IMR-90 (cell line): Measurements from ENCODE around the gene SLC4A2. TPM values are rescaled to one million over a fixed set of nuclear protein-coding genes. Genes with fewer than 3 reads are reported as not detected.

ENCODE experiments used
- ATAC-seq: fragments of 200-7000 bp; cut with Tn5 transposase; 2 replicates; pipeline ENCODE4 v1.9.1; 2020; ENCODE audit warnings: low read depth, mild to moderate bottlenecking, moderate library complexity
- BruUV-seq: library from RNA; stranded (reverse); fragments of 400-500 nt; replicated peaks from 2 replicates; lab custom pipeline; 2021; lab: Mats Ljungman, UMichigan
- CTCF ChIA-PET: fragments of 300-600 bp; formaldehyde crosslinking; extraction: SDS; loops from one replicate; lab custom pipeline; 2021; ENCODE audit warnings: antibody characterized with exemption; lab: Yijun Ruan, JAX
- POLR2A ChIA-PET: fragments of 300-600 bp; sonication (Branson Sonifier 250); formaldehyde crosslinking; loops from one replicate; lab custom pipeline; 2022; ENCODE audit warnings: antibody characterized with exemption; ENCODE audit not compliant: unreplicated experiment; lab: Charles Lee
- DNase-seq: peaks from one replicate; pipeline ENCODE4 v3.0.0; 2013
- H2AFZ ChIP-seq: replicated peaks from 2 replicates; pipeline ENCODE3; 2013; ENCODE audit warnings: low read length, mild to moderate bottlenecking; ENCODE audit not compliant: poor library complexity
- H2AK5ac ChIP-seq: 2 replicates; pipeline ENCODE4 v1.6.1; 2013; ENCODE audit warnings: low read depth, low read length, inconsistent platforms
- H2AK9ac ChIP-seq: replicated peaks from 2 replicates; pipeline ENCODE3; 2013; ENCODE audit warnings: mild to moderate bottlenecking, low read depth, low read length, moderate library complexity; ENCODE audit not compliant: poor library complexity
- H2BK120ac ChIP-seq: 2 replicates; pipeline ENCODE4 v1.6.1; 2013; ENCODE audit warnings: low read depth, low read length, inconsistent platforms
- H2BK15ac ChIP-seq: 3 replicates; pipeline ENCODE4 v1.6.1; 2013; ENCODE audit warnings: low read depth, low read length, inconsistent platforms
- H2BK20ac ChIP-seq: 2 replicates; pipeline ENCODE4 v1.6.1; 2013; ENCODE audit warnings: low read depth, mild to moderate bottlenecking, inconsistent platforms, low read length, moderate library complexity
- H2BK5ac ChIP-seq: 2 replicates; pipeline ENCODE4 v1.6.1; 2013; ENCODE audit warnings: mild to moderate bottlenecking, low read depth, low read length, inconsistent platforms; ENCODE audit not compliant: poor library complexity, severe bottlenecking
- H3K14ac ChIP-seq: replicated peaks from 2 replicates; pipeline ENCODE4 v1.6.1; 2013; ENCODE audit warnings: low read depth, low read length, inconsistent platforms
- H3K18ac ChIP-seq: 2 replicates; pipeline ENCODE4 v1.6.1; 2013; ENCODE audit warnings: low read depth, low read length, control low read depth
- H3K23ac ChIP-seq: 2 replicates; pipeline ENCODE4 v1.6.1; 2013; ENCODE audit warnings: low read depth, low read length, inconsistent platforms
- H3K27ac ChIP-seq: 2 replicates; pipeline ENCODE4 v1.5.1; 2013; ENCODE audit warnings: mild to moderate bottlenecking, control low read depth, low read length; ENCODE audit not compliant: insufficient read depth
- H3K27me3 ChIP-seq: 2 replicates; pipeline ENCODE4 v1.6.1; 2013; ENCODE audit warnings: low read length; ENCODE audit not compliant: control insufficient read depth, insufficient read depth
- H3K36me3 ChIP-seq: 2 replicates; pipeline ENCODE4 v1.6.1; 2013; ENCODE audit warnings: low read length, mixed read lengths; ENCODE audit not compliant: control insufficient read depth, insufficient read depth
- H3K4ac ChIP-seq: 2 replicates; pipeline ENCODE4 v1.6.1; 2013; ENCODE audit warnings: low read depth, low read length, inconsistent platforms
- H3K4me1 ChIP-seq: 2 replicates; pipeline ENCODE4 v1.6.1; 2013; ENCODE audit warnings: low read length, mixed read lengths; ENCODE audit not compliant: control insufficient read depth, insufficient read depth
- H3K4me2 ChIP-seq: 2 replicates; pipeline ENCODE4 v1.6.1; 2013; ENCODE audit warnings: low read depth, mild to moderate bottlenecking, control low read depth, low read length, moderate library complexity
- H3K4me3 ChIP-seq: 2 replicates; pipeline ENCODE4 v1.5.1; 2013; ENCODE audit warnings: low read depth, mild to moderate bottlenecking, control low read depth, low read length, moderate library complexity; ENCODE audit not compliant: insufficient read depth
- H3K56ac ChIP-seq: 2 replicates; pipeline ENCODE4 v1.6.1; 2013; ENCODE audit warnings: low read length, inconsistent platforms; ENCODE audit not compliant: insufficient read depth; ENCODE audit errors: extremely low read depth
- H3K79me1 ChIP-seq, 2 experiments: 2 replicates each; pipeline ENCODE4 v1.6.1; 2013; ENCODE audit warnings: low read length in 2 of 2, inconsistent platforms in 1 of 2, low read depth in 1 of 2
- H3K9ac ChIP-seq: 2 replicates; pipeline ENCODE4 v1.6.1; 2013; ENCODE audit warnings: low read depth, low read length, control low read depth
- H3K9me1 ChIP-seq: 2 replicates; pipeline ENCODE4 v1.6.1; 2013; ENCODE audit warnings: low read length, inconsistent platforms; ENCODE audit not compliant: insufficient read depth
- H3K9me3 ChIP-seq: 2 replicates; pipeline ENCODE4 v1.6.1; 2013; ENCODE audit warnings: low read length; ENCODE audit not compliant: control insufficient read depth, insufficient read depth
- H4K20me1 ChIP-seq: 2 replicates; pipeline ENCODE4 v1.6.1; 2013; ENCODE audit warnings: low read length, inconsistent platforms; ENCODE audit not compliant: insufficient read depth
- H4K5ac ChIP-seq: 2 replicates; pipeline ENCODE4 v1.6.1; 2013; ENCODE audit warnings: mild to moderate bottlenecking, low read depth, low read length, control low read depth
- H4K8ac ChIP-seq, 2 experiments: 2 replicates each; pipeline ENCODE4 v1.6.1; 2013; ENCODE audit warnings: low read depth in 2 of 2, low read length in 2 of 2, control low read depth in 1 of 2, inconsistent platforms in 1 of 2
- H4K91ac ChIP-seq: 2 replicates; pipeline ENCODE4 v1.6.1; 2013; ENCODE audit warnings: low read depth, low read length, inconsistent platforms; ENCODE audit not compliant: insufficient read depth
- BHLHE40 ChIP-seq: fragments of 150-350 bp; IDR thresholded peaks from 2 replicates; pipeline ENCODE4 v1.6.1; 2016; ENCODE audit warnings: mild to moderate bottlenecking, low read depth, low read length
- SMC3 ChIP-seq: fragments of 150-350 bp; IDR thresholded peaks from 2 replicates; pipeline ENCODE4 v1.6.1; 2016; ENCODE audit warnings: low read depth, mild to moderate bottlenecking, antibody characterized with exemption, low read length, moderate library complexity
- WGBS, 2 experiments: methylation state at CpG; one replicate each; pipeline versions ENCODE4 v1.1.5 to v1.1.7; 2013; ENCODE audit warnings: missing lambda C conversion rate in 2 of 2; ENCODE audit not compliant: insufficient read length in 1 of 2; ENCODE audit errors: extremely low coverage in 2 of 2; 5-methylcytosine and 5-hydroxymethylcytosine counted together
- dilution Hi-C: fragments of 300-500 bp; cut with HindIII; formaldehyde crosslinking; loops from one replicate; pipeline ENCODE4 v1.14.3; 2018; ENCODE audit warnings: low sequenced_read_pairs; ENCODE audit not compliant: unreplicated experiment
- in situ Hi-C: fragments of 300-500 bp; cut with MboI; formaldehyde crosslinking; loops from 3 replicates; pipeline ENCODE4 v1.14.3; 2019; ENCODE audit warnings: low sequenced_read_pairs, inconsistent platforms, mixed read lengths
- intact Hi-C: fragments of 100-400 bp; cut with micrococcal nuclease; formaldehyde crosslinking; loops from 2 replicates; pipeline ENCODE4 v1.10.0; 2022
- polyA plus RNA-seq, 3 experiments: library from polyadenylated mRNA; depleted of rRNA; stranded (reverse); fragments of >200 nt; gene quantifications; 2 replicates each; pipeline ENCODE4 v1.2.3, GENCODE V29; 2012; ENCODE audit warnings: low replicate concordance in 1 of 3
- total RNA-seq: library from RNA; depleted of rRNA; stranded (reverse); fragments of >200 nt; gene quantifications from 2 replicates; pipeline ENCODE4 v1.2.3, GENCODE V29; 2012
- TF ChIP-seq, protein P1 (sequence below): fragments of 150-350 bp; IDR thresholded peaks from 2 replicates; pipeline ENCODE4 v1.6.1; 2017; ENCODE audit warnings: mild to moderate bottlenecking, antibody characterized with exemption, low read length, low read depth

The SLC4A2 gene
- total and polyA plus RNA-seq, 2 of the 4 experiments (the other 2 are of a cell fraction), result 29.6 to 91.0 TPM

- Histone ChIP-seq H3K23ac (peak overlapping the region; percentile 11; the same call in 1 of the 2 replicates), H4K8ac (no peak overlapping the region), H3K18ac (no peak overlapping the region), H3K27ac (no peak overlapping the region), H3K9ac (no peak overlapping the region), H3K9me3 (no peaks in the 10 kb centered on the region), H2BK120ac (no peak overlapping the region), H2BK15ac (no peak overlapping the region), H3K4me1 (peaks cover 21% of the 10 kb centered on the region), H3K14ac (no peak overlapping the region), H2AK5ac (no peak overlapping the region), H3K56ac (no peak overlapping the region), H3K4me3 (no peak overlapping the region), H3K27me3 (no peaks in the 10 kb centered on the region), H3K4ac (no peak overlapping the region), H3K9me1 (no peaks in the 10 kb centered on the region), H4K20me1 (peaks cover 22% of the 10 kb centered on the region), H4K5ac (no peak overlapping the region), H3K36me3 (peaks cover 44% of the 10 kb centered on the region), H2BK20ac (no peak overlapping the region), H4K91ac (no peak overlapping the region), H2AK9ac (no peak overlapping the region), H3K79me1 (peaks cover 19 to 71% of the 10 kb centered on the region in 2 experiments; a peak in 3 of 4 replicates), H2AFZ (no peak overlapping the region), H3K4me2 (no peak overlapping the region), H2BK5ac (no peak overlapping the region)
- in situ Hi-C loops (no loop called here), intact Hi-C loops (no loop called here), dilution Hi-C loops (no loop called here)
- BruUV-seq, result no TSS peak
- 50% methylated on average over 5 of the region's 22 CpGs; no CpG with 5 or more reads in 1 of the 2 experiments for WGBS, 2 experiments
- DNase-seq (no peak), ATAC-seq (no peak)
- TF ChIP-seq, protein P1, sequence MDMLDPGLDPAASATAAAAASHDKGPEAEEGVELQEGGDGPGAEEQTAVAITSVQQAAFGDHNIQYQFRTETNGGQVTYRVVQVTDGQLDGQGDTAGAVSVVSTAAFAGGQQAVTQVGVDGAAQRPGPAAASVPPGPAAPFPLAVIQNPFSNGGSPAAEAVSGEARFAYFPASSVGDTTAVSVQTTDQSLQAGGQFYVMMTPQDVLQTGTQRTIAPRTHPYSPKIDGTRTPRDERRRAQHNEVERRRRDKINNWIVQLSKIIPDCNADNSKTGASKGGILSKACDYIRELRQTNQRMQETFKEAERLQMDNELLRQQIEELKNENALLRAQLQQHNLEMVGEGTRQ, result 0 out of 2 replicates have a peak, but pooled peaks have one; percentile 4
- TF ChIP-seq BHLHE40, result peak; percentile 34; the same call in 1 of the 2 replicates
- no peak for TF ChIP-seq SMC3
- POLR2A ChIA-PET, result no interaction called here
- CTCF ChIA-PET, result no interaction called here
Observed at GRCh38 chr7:151078233-151079040, 19.0 kb downstream of the SLC4A2 start.
